ENCODE measurements around the gene USP48.
"Not testable (repeated sequence)": the region's sequence is repeated elsewhere in the genome, so short reads cannot be mapped to it uniquely, and the experiment has no call there.

The USP48 gene

GRCh38 chr1:21814981-21815582, 32.1 kb upstream of the USP48 start:
- DNase-seq (ENCODE audit: low read depth in 2 of 2): no peak

- no peak for DNase-seq (ENCODE audit: low read depth in 2 of 2)
Observed at GRCh38 chr1:21814241-21814918, 31.4 kb upstream of the USP48 start.

- no peak for DNase-seq (ENCODE audit: low read depth in 2 of 2)
Observed at GRCh38 chr1:21813542-21813941, 30.6 kb upstream of the USP48 start.

GRCh38 chr1:21811875-21812305, 28.9 kb upstream of the USP48 start, which contains the start of gene LDLRAD2:
Gene LDLRAD2, plus strand, starts transcription at chr1:21812265. Its CDS starts 187 bp downstream, at chr1:21812452.
- DNase-seq (ENCODE audit: low read depth in 2 of 2): no peak

- no peak for DNase-seq (ENCODE audit: low read depth in 2 of 2)
Observed at GRCh38 chr1:21804536-21804935, 21.6 kb upstream of the USP48 start.

GRCh38 chr1:21801100-21801499, 18.2 kb upstream of the USP48 start:
- no peak for DNase-seq (ENCODE audit: low read depth in 2 of 2)

GRCh38 chr1:21799730-21800129, 16.8 kb upstream of the USP48 start:
- no peak for DNase-seq (ENCODE audit: low read depth in 2 of 2)

GRCh38 chr1:21795075-21795474, 12.1 kb upstream of the USP48 start:
- no peak for DNase-seq (ENCODE audit: low read depth in 2 of 2)

GRCh38 chr1:21794656-21795055, 11.7 kb upstream of the USP48 start:
- no peak for DNase-seq (ENCODE audit: low read depth in 2 of 2)

GRCh38 chr1:21793104-21793503, 10.2 kb upstream of the USP48 start:
- no peak for DNase-seq (ENCODE audit: low read depth in 2 of 2)

- no peak for DNase-seq (ENCODE audit: low read depth in 2 of 2)
Observed at GRCh38 chr1:21786640-21787039, 3.7 kb upstream of the USP48 start.

- not testable (repeated sequence) for DNase-seq (ENCODE audit: low read depth in 2 of 2)
Observed at GRCh38 chr1:21785764-21786163, 2.8 kb upstream of the USP48 start.

GRCh38 chr1:21783679-21784603, 992 bp upstream of the USP48 start:
- no peak for DNase-seq (ENCODE audit: low read depth in 2 of 2)

- peak; percentile 5 to 24 for DNase-seq (ENCODE audit: low read depth in 2 of 2)
Observed at GRCh38 chr1:21782349-21782867, 541 bp downstream of the USP48 start.

GRCh38 chr1:21781815-21782348, 1.1 kb downstream of the USP48 start:
- DNase-seq (ENCODE audit: low read depth in 2 of 2): no peak

- no peak for DNase-seq (ENCODE audit: low read depth in 2 of 2)
Observed at GRCh38 chr1:21779613-21780521, 3.1 kb downstream of the USP48 start.

GRCh38 chr1:21778405-21778727, 4.6 kb downstream of the USP48 start:
- DNase-seq (ENCODE audit: low read depth in 2 of 2): no peak

GRCh38 chr1:21776925-21777324, 6.0 kb downstream of the USP48 start:
- not testable (repeated sequence) for DNase-seq (ENCODE audit: low read depth in 2 of 2)

- no peak for DNase-seq (ENCODE audit: low read depth in 2 of 2)
Observed at GRCh38 chr1:21775985-21776562, 6.9 kb downstream of the USP48 start.

- no peak for DNase-seq (ENCODE audit: low read depth in 2 of 2)
Observed at GRCh38 chr1:21775550-21775914, 7.4 kb downstream of the USP48 start.

Measured in activated CD8-positive, alpha-beta memory T cell treated with anti-CD3 and anti-CD28 coated beads for 4 hours (primary cell).